Measurements from ENCODE around the gene BCL11A. TPM values are rescaled to one million over a fixed set of nuclear protein-coding genes. Genes with fewer than 3 reads are reported as not detected.

Gene BCL11A
- total and polyA plus RNA-seq, 2 of the 13 experiments (the other 11 are each of a cell fraction or from before 2014, with no cell fraction given), result not detected

DNA sequence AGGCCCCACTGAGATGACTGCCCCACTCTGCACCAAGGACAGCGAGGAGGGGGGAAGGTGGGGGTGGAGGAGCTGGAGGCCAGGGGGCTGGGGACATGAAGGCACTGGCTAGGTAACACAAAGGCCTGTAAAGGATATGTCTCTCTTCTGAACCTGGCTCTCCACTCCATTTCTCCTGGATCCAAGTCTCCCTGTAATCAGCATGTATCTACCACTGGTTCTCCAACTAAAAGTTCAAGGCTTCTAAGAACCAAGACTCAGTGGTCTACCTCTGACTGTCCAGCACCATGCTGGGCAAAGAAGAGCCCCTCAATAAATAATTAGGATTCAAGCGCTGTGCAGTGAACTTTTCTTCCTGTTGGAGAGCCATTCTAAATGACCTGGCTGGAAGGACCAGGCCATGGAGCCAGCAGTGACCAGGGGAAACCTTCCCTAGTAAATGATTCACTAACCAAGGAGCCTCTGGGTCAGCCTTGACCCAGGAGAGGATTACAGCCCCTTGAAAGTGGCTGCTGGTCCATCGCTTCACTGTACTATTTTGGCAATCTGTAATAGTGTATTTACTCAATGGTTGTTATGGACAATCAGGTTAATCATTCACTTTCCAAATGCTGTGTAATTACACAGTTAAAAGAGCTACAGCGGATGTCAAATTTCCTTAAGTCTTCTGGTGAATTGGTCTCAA lies 73.2 kb downstream of the BCL11A start (continued):
- TF ChIP-seq, protein P1, sequence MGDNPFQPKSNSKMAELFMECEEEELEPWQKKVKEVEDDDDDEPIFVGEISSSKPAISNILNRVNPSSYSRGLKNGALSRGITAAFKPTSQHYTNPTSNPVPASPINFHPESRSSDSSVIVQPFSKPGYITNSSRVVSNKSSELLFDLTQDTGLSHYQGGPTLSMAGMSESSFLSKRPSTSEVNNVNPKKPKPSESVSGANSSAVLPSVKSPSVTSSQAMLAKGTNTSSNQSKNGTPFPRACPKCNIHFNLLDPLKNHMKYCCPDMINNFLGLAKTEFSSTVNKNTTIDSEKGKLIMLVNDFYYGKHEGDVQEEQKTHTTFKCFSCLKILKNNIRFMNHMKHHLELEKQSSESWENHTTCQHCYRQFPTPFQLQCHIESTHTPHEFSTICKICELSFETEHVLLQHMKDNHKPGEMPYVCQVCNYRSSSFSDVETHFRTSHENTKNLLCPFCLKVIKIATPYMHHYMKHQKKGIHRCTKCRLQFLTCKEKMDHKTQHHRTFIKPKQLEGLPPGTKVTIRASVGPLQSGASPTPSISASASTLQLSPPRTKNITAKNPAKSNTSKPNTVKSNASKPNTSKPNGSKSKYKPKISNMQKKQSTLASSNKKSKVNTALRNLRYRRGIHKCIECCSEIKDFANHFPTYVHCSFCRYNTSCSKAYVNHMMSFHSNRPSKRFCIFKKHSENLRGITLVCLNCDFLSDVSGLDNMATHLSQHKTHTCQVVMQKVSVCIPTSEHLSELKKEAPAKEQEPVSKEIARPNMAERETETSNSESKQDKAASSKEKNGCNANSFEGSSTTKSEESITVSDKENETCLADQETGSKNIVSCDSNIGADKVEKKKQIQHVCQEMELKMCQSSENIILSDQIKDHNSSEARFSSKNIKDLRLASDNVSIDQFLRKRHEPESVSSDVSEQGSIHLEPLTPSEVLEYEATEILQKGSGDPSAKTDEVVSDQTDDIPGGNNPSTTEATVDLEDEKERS (CRISPR knock-in tag; IDR thresholded peaks at IDR 0.05), result no peak
- TF ChIP-seq SMC3 (IDR thresholded peaks at IDR 0.05; ENCODE audit: low read length) (peak; percentile 1; the same call in 1 of the 2 replicates), ZBTB8A (CRISPR knock-in tag; IDR thresholded peaks at IDR 0.05; ENCODE audit: borderline replicate concordance, low read depth) (no peak), IKZF1 (IDR thresholded peaks at IDR 0.05) (no peak), EZH2 (conservative IDR thresholded peaks at IDR 0.05; ENCODE audit: low read depth, low read length) (no peak), PHF20 (CRISPR knock-in tag; IDR thresholded peaks at IDR 0.05) (no peak), ZZZ3 (CRISPR knock-in tag; IDR thresholded peaks at IDR 0.05; ENCODE audit: borderline replicate concordance) (no peak), TBP (CRISPR knock-in tag; IDR thresholded peaks at IDR 0.05) (no peak), KLF16 (CRISPR knock-in tag; IDR thresholded peaks at IDR 0.05) (peak in 1 of 2 experiments; percentile 81; a peak in 2 of 4 replicates), FOSL1 (CRISPR knock-in tag; IDR thresholded peaks at IDR 0.05; ENCODE audit: borderline replicate concordance) (no peak)
- TF ChIP-seq, protein P2, sequence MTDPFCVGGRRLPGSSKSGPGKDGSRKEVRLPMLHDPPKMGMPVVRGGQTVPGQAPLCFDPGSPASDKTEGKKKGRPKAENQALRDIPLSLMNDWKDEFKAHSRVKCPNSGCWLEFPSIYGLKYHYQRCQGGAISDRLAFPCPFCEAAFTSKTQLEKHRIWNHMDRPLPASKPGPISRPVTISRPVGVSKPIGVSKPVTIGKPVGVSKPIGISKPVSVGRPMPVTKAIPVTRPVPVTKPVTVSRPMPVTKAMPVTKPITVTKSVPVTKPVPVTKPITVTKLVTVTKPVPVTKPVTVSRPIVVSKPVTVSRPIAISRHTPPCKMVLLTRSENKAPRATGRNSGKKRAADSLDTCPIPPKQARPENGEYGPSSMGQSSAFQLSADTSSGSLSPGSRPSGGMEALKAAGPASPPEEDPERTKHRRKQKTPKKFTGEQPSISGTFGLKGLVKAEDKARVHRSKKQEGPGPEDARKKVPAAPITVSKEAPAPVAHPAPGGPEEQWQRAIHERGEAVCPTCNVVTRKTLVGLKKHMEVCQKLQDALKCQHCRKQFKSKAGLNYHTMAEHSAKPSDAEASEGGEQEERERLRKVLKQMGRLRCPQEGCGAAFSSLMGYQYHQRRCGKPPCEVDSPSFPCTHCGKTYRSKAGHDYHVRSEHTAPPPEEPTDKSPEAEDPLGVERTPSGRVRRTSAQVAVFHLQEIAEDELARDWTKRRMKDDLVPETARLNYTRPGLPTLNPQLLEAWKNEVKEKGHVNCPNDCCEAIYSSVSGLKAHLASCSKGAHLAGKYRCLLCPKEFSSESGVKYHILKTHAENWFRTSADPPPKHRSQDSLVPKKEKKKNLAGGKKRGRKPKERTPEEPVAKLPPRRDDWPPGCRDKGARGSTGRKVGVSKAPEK (CRISPR knock-in tag; IDR thresholded peaks at IDR 0.05; ENCODE audit: borderline replicate concordance), result no peak
- TF ChIP-seq, protein P3, sequence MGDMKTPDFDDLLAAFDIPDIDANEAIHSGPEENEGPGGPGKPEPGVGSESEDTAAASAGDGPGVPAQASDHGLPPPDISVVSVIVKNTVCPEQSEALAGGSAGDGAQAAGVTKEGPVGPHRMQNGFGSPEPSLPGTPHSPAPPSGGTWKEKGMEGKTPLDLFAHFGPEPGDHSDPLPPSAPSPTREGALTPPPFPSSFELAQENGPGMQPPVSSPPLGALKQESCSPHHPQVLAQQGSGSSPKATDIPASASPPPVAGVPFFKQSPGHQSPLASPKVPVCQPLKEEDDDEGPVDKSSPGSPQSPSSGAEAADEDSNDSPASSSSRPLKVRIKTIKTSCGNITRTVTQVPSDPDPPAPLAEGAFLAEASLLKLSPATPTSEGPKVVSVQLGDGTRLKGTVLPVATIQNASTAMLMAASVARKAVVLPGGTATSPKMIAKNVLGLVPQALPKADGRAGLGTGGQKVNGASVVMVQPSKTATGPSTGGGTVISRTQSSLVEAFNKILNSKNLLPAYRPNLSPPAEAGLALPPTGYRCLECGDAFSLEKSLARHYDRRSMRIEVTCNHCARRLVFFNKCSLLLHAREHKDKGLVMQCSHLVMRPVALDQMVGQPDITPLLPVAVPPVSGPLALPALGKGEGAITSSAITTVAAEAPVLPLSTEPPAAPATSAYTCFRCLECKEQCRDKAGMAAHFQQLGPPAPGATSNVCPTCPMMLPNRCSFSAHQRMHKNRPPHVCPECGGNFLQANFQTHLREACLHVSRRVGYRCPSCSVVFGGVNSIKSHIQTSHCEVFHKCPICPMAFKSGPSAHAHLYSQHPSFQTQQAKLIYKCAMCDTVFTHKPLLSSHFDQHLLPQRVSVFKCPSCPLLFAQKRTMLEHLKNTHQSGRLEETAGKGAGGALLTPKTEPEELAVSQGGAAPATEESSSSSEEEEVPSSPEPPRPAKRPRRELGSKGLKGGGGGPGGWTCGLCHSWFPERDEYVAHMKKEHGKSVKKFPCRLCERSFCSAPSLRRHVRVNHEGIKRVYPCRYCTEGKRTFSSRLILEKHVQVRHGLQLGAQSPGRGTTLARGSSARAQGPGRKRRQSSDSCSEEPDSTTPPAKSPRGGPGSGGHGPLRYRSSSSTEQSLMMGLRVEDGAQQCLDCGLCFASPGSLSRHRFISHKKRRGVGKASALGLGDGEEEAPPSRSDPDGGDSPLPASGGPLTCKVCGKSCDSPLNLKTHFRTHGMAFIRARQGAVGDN (CRISPR knock-in tag; IDR thresholded peaks at IDR 0.05), result no peak
- TF ChIP-seq, protein P4, sequence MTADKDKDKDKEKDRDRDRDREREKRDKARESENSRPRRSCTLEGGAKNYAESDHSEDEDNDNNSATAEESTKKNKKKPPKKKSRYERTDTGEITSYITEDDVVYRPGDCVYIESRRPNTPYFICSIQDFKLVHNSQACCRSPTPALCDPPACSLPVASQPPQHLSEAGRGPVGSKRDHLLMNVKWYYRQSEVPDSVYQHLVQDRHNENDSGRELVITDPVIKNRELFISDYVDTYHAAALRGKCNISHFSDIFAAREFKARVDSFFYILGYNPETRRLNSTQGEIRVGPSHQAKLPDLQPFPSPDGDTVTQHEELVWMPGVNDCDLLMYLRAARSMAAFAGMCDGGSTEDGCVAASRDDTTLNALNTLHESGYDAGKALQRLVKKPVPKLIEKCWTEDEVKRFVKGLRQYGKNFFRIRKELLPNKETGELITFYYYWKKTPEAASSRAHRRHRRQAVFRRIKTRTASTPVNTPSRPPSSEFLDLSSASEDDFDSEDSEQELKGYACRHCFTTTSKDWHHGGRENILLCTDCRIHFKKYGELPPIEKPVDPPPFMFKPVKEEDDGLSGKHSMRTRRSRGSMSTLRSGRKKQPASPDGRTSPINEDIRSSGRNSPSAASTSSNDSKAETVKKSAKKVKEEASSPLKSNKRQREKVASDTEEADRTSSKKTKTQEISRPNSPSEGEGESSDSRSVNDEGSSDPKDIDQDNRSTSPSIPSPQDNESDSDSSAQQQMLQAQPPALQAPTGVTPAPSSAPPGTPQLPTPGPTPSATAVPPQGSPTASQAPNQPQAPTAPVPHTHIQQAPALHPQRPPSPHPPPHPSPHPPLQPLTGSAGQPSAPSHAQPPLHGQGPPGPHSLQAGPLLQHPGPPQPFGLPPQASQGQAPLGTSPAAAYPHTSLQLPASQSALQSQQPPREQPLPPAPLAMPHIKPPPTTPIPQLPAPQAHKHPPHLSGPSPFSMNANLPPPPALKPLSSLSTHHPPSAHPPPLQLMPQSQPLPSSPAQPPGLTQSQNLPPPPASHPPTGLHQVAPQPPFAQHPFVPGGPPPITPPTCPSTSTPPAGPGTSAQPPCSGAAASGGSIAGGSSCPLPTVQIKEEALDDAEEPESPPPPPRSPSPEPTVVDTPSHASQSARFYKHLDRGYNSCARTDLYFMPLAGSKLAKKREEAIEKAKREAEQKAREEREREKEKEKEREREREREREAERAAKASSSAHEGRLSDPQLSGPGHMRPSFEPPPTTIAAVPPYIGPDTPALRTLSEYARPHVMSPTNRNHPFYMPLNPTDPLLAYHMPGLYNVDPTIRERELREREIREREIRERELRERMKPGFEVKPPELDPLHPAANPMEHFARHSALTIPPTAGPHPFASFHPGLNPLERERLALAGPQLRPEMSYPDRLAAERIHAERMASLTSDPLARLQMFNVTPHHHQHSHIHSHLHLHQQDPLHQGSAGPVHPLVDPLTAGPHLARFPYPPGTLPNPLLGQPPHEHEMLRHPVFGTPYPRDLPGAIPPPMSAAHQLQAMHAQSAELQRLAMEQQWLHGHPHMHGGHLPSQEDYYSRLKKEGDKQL (CRISPR knock-in tag; IDR thresholded peaks at IDR 0.05; ENCODE audit: low read depth), result peak; percentile 92

Data from HepG2 (cell line).